Fibroblast of lung (primary cell): ENCODE data around the gene ABCA5. TPM values are rescaled to one million over a fixed set of nuclear protein-coding genes. Genes with fewer than 3 reads are reported as not detected.

ENCODE experiments used
- DNase-seq, 2 donors: peaks; one replicate each; pipeline versions ENCODE4 v3.0.0 to v3.0.0-alpha.2; 2010; ENCODE audit warnings: low read depth in 2 of 2
- H2AFZ ChIP-seq: 2 replicates; pipeline ENCODE4 v1.5.1; 2012; ENCODE audit warnings: low read length, control low read depth, inconsistent platforms
- H3K27ac ChIP-seq: 2 replicates; pipeline ENCODE4 v1.5.1; 2011; ENCODE audit warnings: low read length, control low read depth; ENCODE audit not compliant: insufficient read depth
- H3K27me3 ChIP-seq: 2 replicates; pipeline ENCODE4 v1.5.1; 2011; ENCODE audit warnings: mild to moderate bottlenecking, low read length; ENCODE audit not compliant: control insufficient read depth, insufficient read depth
- H3K36me3 ChIP-seq: 2 replicates; pipeline ENCODE4 v1.5.1; 2011; ENCODE audit warnings: low read length; ENCODE audit not compliant: control insufficient read depth, insufficient read depth
- H3K4me1 ChIP-seq: 2 replicates; pipeline ENCODE4 v1.5.1; 2011; ENCODE audit warnings: low read length; ENCODE audit not compliant: control insufficient read depth, insufficient read depth; ENCODE audit errors: extremely low read depth
- H3K4me2 ChIP-seq: 2 replicates; pipeline ENCODE4 v1.5.1; 2011; ENCODE audit warnings: low read length, control low read depth; ENCODE audit not compliant: insufficient read depth; ENCODE audit errors: extremely low read depth
- H3K4me3 ChIP-seq, 4 experiments: fragments of 200-600 bp in 1 of 4; sonication (generic) in 1 of 4; replicated peaks in 1 of 4; 2 replicates each; pipeline ENCODE4 v1.5.1; 2011 to 2016; ENCODE audit warnings: low read length in 4 of 4, low read depth in 3 of 4, mild to moderate bottlenecking in 3 of 4, control low read depth in 2 of 4, inconsistent platforms in 1 of 4, mixed read lengths in 1 of 4; ENCODE audit not compliant: insufficient read depth in 1 of 4; ENCODE audit errors: control extremely low read depth in 1 of 4
- H3K79me2 ChIP-seq: 2 replicates; pipeline ENCODE4 v1.5.1; 2012; ENCODE audit warnings: mild to moderate bottlenecking, low read length, inconsistent platforms; ENCODE audit not compliant: control insufficient read depth, insufficient read depth
- H3K9ac ChIP-seq: 2 replicates; pipeline ENCODE4 v1.5.1; 2011; ENCODE audit warnings: mild to moderate bottlenecking, low read length, control low read depth; ENCODE audit not compliant: insufficient read depth
- H3K9me3 ChIP-seq: 2 replicates; pipeline ENCODE4 v1.5.1; 2012; ENCODE audit warnings: low read depth, low read length; ENCODE audit not compliant: control insufficient read depth, insufficient read depth
- H4K20me1 ChIP-seq: 2 replicates; pipeline ENCODE4 v1.5.1; 2011; ENCODE audit warnings: low read length; ENCODE audit not compliant: control insufficient read depth, insufficient read depth; ENCODE audit errors: extremely low read depth
- EZH2 ChIP-seq: IDR thresholded peaks from 2 replicates; pipeline ENCODE4 v1.5.1; 2012; ENCODE audit warnings: low read length, control low read depth, mild to moderate bottlenecking; ENCODE audit errors: missing control alignments
- polyA plus RNA-seq, 2 donors: library from polyadenylated mRNA; depleted of rRNA in 1 of 2; stranded (reverse) in 1 of 2; unstranded in 1 of 2; fragments of >200 nt; gene quantifications; 2 replicates each; pipeline ENCODE4 v1.2.1, GENCODE V29; 2011 to 2012; ENCODE audit warnings: missing spikeins in 1 of 2
- total RNA-seq: library from RNA; depleted of rRNA; stranded (reverse); fragments of >200 nt; gene quantifications from 2 replicates; pipeline ENCODE4 v1.2.1, GENCODE V29; 2014
- TF ChIP-seq, protein P1 (sequence below), 2 donors: IDR thresholded peaks in 1 of 2; conservative IDR thresholded peaks in 1 of 2; 1 replicate in 1 of 2; 2 replicates in 1 of 2; pipeline ENCODE4 v1.5.1; 2011 to 2012; ENCODE audit warnings: low read length in 2 of 2, control low read depth in 1 of 2, inconsistent platforms in 1 of 2, low read depth in 1 of 2, mild to moderate bottlenecking in 1 of 2

Gene ABCA5
- total and polyA plus RNA-seq, 2 donors (not counting 1 experiment from before 2014, with no cell fraction given), result 13.1 to 17.5 TPM

DNA sequence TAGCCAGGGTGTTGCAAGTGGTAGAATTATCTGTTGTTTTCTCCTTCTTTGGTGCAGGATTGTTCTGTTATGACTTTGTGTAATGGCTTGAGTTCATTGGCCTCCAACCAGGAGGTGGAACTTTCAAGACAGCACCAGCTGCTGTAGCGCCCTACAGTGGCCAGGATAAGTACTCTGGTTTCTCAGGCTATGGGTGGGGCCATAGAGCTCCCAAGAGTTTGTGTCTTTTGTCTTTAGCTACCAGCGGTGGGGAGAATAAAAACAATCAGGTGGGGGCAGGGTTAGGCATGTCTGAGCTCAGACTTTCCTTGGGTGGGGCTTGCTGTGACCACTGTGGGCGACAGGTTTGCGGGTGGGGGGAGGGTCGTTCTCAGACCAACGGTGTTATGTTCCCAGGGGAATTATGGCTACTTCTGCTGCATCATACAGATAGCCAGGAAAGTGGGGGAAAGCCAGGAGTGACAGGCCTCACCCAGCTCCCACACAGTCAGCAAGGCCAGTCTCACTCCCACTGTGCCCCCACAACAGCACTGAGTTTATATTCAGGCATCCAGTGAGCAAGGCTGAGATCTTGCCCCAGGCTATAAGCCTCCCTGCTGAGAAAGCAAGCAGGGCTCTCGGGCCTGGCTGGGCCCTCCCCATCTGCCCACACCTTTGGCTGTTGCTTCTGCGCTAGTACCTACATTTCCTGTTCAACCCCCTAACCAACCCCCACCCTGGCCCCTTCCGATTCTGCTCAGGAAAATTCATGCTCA lies 113.7 kb downstream of the ABCA5 start:
- TF ChIP-seq, protein P1, sequence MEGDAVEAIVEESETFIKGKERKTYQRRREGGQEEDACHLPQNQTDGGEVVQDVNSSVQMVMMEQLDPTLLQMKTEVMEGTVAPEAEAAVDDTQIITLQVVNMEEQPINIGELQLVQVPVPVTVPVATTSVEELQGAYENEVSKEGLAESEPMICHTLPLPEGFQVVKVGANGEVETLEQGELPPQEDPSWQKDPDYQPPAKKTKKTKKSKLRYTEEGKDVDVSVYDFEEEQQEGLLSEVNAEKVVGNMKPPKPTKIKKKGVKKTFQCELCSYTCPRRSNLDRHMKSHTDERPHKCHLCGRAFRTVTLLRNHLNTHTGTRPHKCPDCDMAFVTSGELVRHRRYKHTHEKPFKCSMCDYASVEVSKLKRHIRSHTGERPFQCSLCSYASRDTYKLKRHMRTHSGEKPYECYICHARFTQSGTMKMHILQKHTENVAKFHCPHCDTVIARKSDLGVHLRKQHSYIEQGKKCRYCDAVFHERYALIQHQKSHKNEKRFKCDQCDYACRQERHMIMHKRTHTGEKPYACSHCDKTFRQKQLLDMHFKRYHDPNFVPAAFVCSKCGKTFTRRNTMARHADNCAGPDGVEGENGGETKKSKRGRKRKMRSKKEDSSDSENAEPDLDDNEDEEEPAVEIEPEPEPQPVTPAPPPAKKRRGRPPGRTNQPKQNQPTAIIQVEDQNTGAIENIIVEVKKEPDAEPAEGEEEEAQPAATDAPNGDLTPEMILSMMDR (conservative IDR thresholded peaks at IDR 0.05 in 1 of 2, IDR thresholded peaks at IDR 0.05 in 1 of 2; ENCODE audit: low read depth in 1 of 2, low read length in 2 of 2), result no peak
- TF ChIP-seq EZH2, result no peak
- H3K4me3 ChIP-seq, result no peak overlapping the region
- no peak overlapping the region for H3K4me2 ChIP-seq

GRCh38 chr17:69208640-69209039 lies 118.3 kb downstream of the ABCA5 start:
- no peak overlapping the region for H3K4me2 ChIP-seq
- no peaks in the 10 kb centered on the region for H3K27me3 ChIP-seq
- no peak overlapping the region for H3K9ac ChIP-seq
- no peaks in the 10 kb centered on the region for H3K36me3 ChIP-seq
- no peak overlapping the region for H2AFZ ChIP-seq
- H4K20me1 ChIP-seq, result no peaks in the 10 kb centered on the region
- H3K27ac ChIP-seq, result no peak overlapping the region
- TF ChIP-seq, protein P1 (conservative IDR thresholded peaks at IDR 0.05 in 1 of 2, IDR thresholded peaks at IDR 0.05 in 1 of 2; ENCODE audit: low read depth in 1 of 2, low read length in 2 of 2), result no peak
- TF ChIP-seq EZH2, result no peak
- no peak for DNase-seq
- no peak overlapping the region for H3K4me3 ChIP-seq
- H3K79me2 ChIP-seq, result no peaks in the 10 kb centered on the region
- H3K4me1 ChIP-seq, result no peaks in the 10 kb centered on the region
- no peaks in the 10 kb centered on the region for H3K9me3 ChIP-seq

More for the DNA sequence above, 113.7 kb downstream of the ABCA5 start:
- no peak for DNase-seq
- Histone ChIP-seq H4K20me1 (no peaks in the 10 kb centered on the region), H2AFZ (no peak overlapping the region), H3K9me3 (no peaks in the 10 kb centered on the region), H3K9ac (no peak overlapping the region), H3K36me3 (no peaks in the 10 kb centered on the region), H3K79me2 (no peaks in the 10 kb centered on the region), H3K4me1 (no peaks in the 10 kb centered on the region), H3K27ac (no peak overlapping the region), H3K27me3 (no peaks in the 10 kb centered on the region)

DNA sequence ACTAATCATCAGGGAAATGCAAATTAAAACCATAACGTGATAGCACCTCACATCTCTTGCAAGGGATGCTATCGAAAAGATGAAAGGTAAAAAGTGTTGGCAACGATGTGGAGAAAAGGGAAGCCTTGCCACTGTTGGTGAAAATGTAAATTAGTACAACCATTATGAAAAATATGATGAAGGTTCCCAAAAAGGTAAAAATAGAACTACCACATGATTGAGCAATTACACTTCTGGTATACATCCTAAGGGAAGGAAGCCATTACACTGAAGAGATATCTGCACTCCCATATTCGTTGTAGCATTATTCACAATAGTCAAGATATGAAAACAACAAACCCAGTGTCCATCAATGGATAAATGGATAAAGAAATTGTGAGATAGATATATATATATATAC lies 119.8 kb downstream of the ABCA5 start:
- no peaks in the 10 kb centered on the region for H3K9me3 ChIP-seq
- no peak overlapping the region for H3K4me2 ChIP-seq
- no peaks in the 10 kb centered on the region for H3K4me1 ChIP-seq
- no peaks in the 10 kb centered on the region for H3K36me3 ChIP-seq
- no peaks in the 10 kb centered on the region for H3K27me3 ChIP-seq
- no peaks in the 10 kb centered on the region for H4K20me1 ChIP-seq
- H3K9ac ChIP-seq, result no peak overlapping the region
- no peak overlapping the region for H2AFZ ChIP-seq
- H3K79me2 ChIP-seq, result no peaks in the 10 kb centered on the region
- H3K27ac ChIP-seq, result no peak overlapping the region
- no peak for TF ChIP-seq EZH2
- TF ChIP-seq, protein P1 (conservative IDR thresholded peaks at IDR 0.05 in 1 of 2, IDR thresholded peaks at IDR 0.05 in 1 of 2; ENCODE audit: low read depth in 1 of 2, low read length in 2 of 2), result no peak
- no peak overlapping the region for H3K4me3 ChIP-seq
- DNase-seq, result no peak
